Ovary (tissue), 3 donors: ENCODE measurements around the gene WNT3.

ENCODE experiments used
- CTCF ChIP-seq, 3 donors: fragments of 450-650 bp in 2 of 3; fragments of 200-600 bp in 1 of 3; IDR thresholded peaks; one replicate each; pipeline versions ENCODE4 v1.5.1 to v1.8.0; 2016 to 2022; ENCODE audit warnings: antibody characterized with exemption in 3 of 3, mild to moderate bottlenecking in 1 of 3
- POLR2A ChIP-seq: fragments of 450-650 bp; IDR thresholded peaks from one replicate; pipeline ENCODE4 v1.6.1; 2017; ENCODE audit warnings: antibody characterized with exemption, mild to moderate bottlenecking, moderate library complexity
- donor health status: DM: no; HTN: no; CAD: no.

GRCh38 chr17:46773676-46774075, 44.8 kb downstream of the WNT3 start:
- no peak for TF ChIP-seq POLR2A
- TF ChIP-seq CTCF (IDR thresholded peaks at IDR 0.05), result no peak
